H1 (cell line): ENCODE measurements around the gene MATN4. TPM values are rescaled to one million over a fixed set of nuclear protein-coding genes. Genes with fewer than 3 reads are reported as not detected.
A peak's percentile ranks its signal among the peaks of the same experiment; 100 is the strongest.

ENCODE experiments used
- CTCF ChIA-PET: fragments of 300-600 bp; sonication (Branson Sonifier 250); formaldehyde crosslinking; loops from one replicate; lab custom pipeline; 2021; ENCODE audit not compliant: partially characterized antibody; lab: Charles Lee
- POLR2A ChIA-PET: fragments of 300-600 bp; sonication (Branson Sonifier 250); formaldehyde crosslinking; loops from one replicate; lab custom pipeline; 2021; ENCODE audit warnings: inconsistent platforms; ENCODE audit not compliant: partially characterized antibody; lab: Charles Lee
- DNase-seq, 2 experiments: peaks; one replicate each; pipeline versions ENCODE4 v3.0.0 to v3.0.0-alpha.2; 2010 to 2022; ENCODE audit warnings: low spot score in 2 of 2, low read depth in 1 of 2, mixed read lengths in 1 of 2
- FAIRE-seq: peaks from 2 replicates; lab custom pipeline; 2011; peaks lifted over from hg19 to GRCh38; lab: Jason Lieb, UNC
- H2AFZ ChIP-seq: 2 replicates; pipeline ENCODE4 v1.8.1; 2012; ENCODE audit warnings: low read length, inconsistent platforms
- H2AK5ac ChIP-seq: 2 replicates; pipeline ENCODE4 v1.6.1; 2013; ENCODE audit warnings: low read depth, low read length
- H2BK120ac ChIP-seq: replicated peaks from 2 replicates; pipeline ENCODE3; 2013; ENCODE audit warnings: low read depth, low read length, inconsistent platforms
- H2BK12ac ChIP-seq: 2 replicates; pipeline ENCODE4 v1.6.1; 2013; ENCODE audit warnings: low read depth, low read length
- H2BK15ac ChIP-seq: 2 replicates; pipeline ENCODE4 v1.6.1; 2013; ENCODE audit warnings: low read length
- H2BK20ac ChIP-seq: 2 replicates; pipeline ENCODE4 v1.6.1; 2013; ENCODE audit warnings: low read length
- H2BK5ac ChIP-seq: 2 replicates; pipeline ENCODE4 v1.6.1; 2013; ENCODE audit warnings: low read depth, low read length
- H3K14ac ChIP-seq: 2 replicates; pipeline ENCODE4 v1.6.1; 2013; ENCODE audit warnings: inconsistent platforms; ENCODE audit not compliant: insufficient read length
- H3K18ac ChIP-seq: 2 replicates; pipeline ENCODE4 v1.6.1; 2013; ENCODE audit warnings: low read length; ENCODE audit errors: extremely low read depth
- H3K23ac ChIP-seq: 2 replicates; pipeline ENCODE4 v1.6.1; 2013; ENCODE audit warnings: inconsistent platforms; ENCODE audit not compliant: insufficient read length
- H3K23me2 ChIP-seq: 2 replicates; pipeline ENCODE4 v1.6.1; 2013; ENCODE audit warnings: low read depth, low read length
- H3K27ac ChIP-seq: 2 replicates; pipeline ENCODE4 v1.6.1; 2011; ENCODE audit warnings: low read depth, low read length, inconsistent platforms
- H3K27me3 ChIP-seq, 4 experiments: replicated peaks in 1 of 4; 1 replicate in 1 of 4; 2 replicates in 3 of 4; pipeline versions ENCODE4 v1.6.1 to v1.8.1; 2011 to 2013; ENCODE audit warnings: low read length in 3 of 4, mild to moderate bottlenecking in 3 of 4, inconsistent platforms in 2 of 4, mixed read lengths in 2 of 4, moderate library complexity in 1 of 4; ENCODE audit not compliant: control insufficient read depth in 3 of 4, insufficient read depth in 3 of 4; ENCODE audit errors: extremely low read depth in 1 of 4
- H3K36me3 ChIP-seq, 4 experiments: 2 replicates each; pipeline versions ENCODE4 v1.6.1 to v1.8.1; 2011 to 2013; ENCODE audit warnings: mild to moderate bottlenecking in 4 of 4, low read length in 3 of 4, moderate library complexity in 2 of 4, control low read depth in 1 of 4, inconsistent platforms in 1 of 4; ENCODE audit not compliant: insufficient read depth in 4 of 4, control insufficient read depth in 2 of 4
- H3K4ac ChIP-seq: replicated peaks from 2 replicates; pipeline ENCODE3; 2013; ENCODE audit warnings: low read length, low read depth, mixed read lengths, inconsistent platforms; ENCODE audit not compliant: insufficient read length
- H3K4me1 ChIP-seq, 4 experiments: replicated peaks in 1 of 4; 1 replicate in 1 of 4; 2 replicates in 3 of 4; pipeline versions ENCODE4 v1.6.1 to v1.8.1; 2011 to 2013; ENCODE audit warnings: low read length in 3 of 4, inconsistent platforms in 2 of 4, mixed read lengths in 1 of 4; ENCODE audit not compliant: insufficient read depth in 4 of 4, control insufficient read depth in 3 of 4
- H3K4me2 ChIP-seq, 2 experiments: 2 replicates each; pipeline versions ENCODE4 v1.6.1 to v1.8.1; 2011 to 2013; ENCODE audit warnings: low read depth in 2 of 2, low read length in 2 of 2, control low read depth in 1 of 2, inconsistent platforms in 1 of 2, mild to moderate bottlenecking in 1 of 2; ENCODE audit not compliant: insufficient read depth in 1 of 2
- H3K4me3 ChIP-seq, 4 experiments: fragments of 200-600, 300-600 bp in 1 of 4; sonication (generic), shearing (Covaris generic), sonication (Bioruptor Twin) in 1 of 4; 2 replicates each; pipeline versions ENCODE4 v1.5.1 to v1.8.1; 2011 to 2016; ENCODE audit warnings: low read length in 4 of 4, low read depth in 3 of 4, control low read depth in 2 of 4, inconsistent platforms in 2 of 4, mild to moderate bottlenecking in 2 of 4, mixed read lengths in 1 of 4, moderate library complexity in 1 of 4; ENCODE audit not compliant: insufficient read depth in 2 of 4; ENCODE audit errors: extremely low read depth in 1 of 4
- H3K56ac ChIP-seq: replicated peaks from 2 replicates; pipeline ENCODE3; 2013; ENCODE audit warnings: low read depth, mild to moderate bottlenecking, mixed read lengths, low read length, inconsistent platforms; ENCODE audit not compliant: insufficient read length
- H3K79me1 ChIP-seq: 2 replicates; pipeline ENCODE4 v1.6.1; 2013; ENCODE audit warnings: low read depth, low read length, control low read depth
- H3K79me2 ChIP-seq, 2 experiments: 2 replicates each; pipeline versions ENCODE4 v1.6.1 to v1.8.1; 2012 to 2013; ENCODE audit warnings: low read length in 2 of 2, mild to moderate bottlenecking in 2 of 2, inconsistent platforms in 1 of 2; ENCODE audit not compliant: insufficient read depth in 2 of 2, control insufficient read depth in 1 of 2
- H3K9ac ChIP-seq, 4 experiments: replicated peaks in 1 of 4; 1 replicate in 1 of 4; 2 replicates in 3 of 4; pipeline versions ENCODE4 v1.6.1 to v1.8.1; 2011 to 2013; ENCODE audit warnings: low read depth in 3 of 4, low read length in 3 of 4, control low read depth in 2 of 4, mild to moderate bottlenecking in 2 of 4, moderate library complexity in 2 of 4, inconsistent platforms in 1 of 4; ENCODE audit errors: extremely low read depth in 1 of 4
- H3K9me3 ChIP-seq, 2 experiments: 2 replicates each; pipeline versions ENCODE4 v1.6.1 to v1.8.1; 2012 to 2013; ENCODE audit warnings: mild to moderate bottlenecking in 2 of 2, moderate library complexity in 2 of 2, control low read depth in 1 of 2, inconsistent platforms in 1 of 2, low read depth in 1 of 2, low read length in 1 of 2, mixed read lengths in 1 of 2; ENCODE audit not compliant: insufficient read depth in 2 of 2
- H4K20me1 ChIP-seq, 2 experiments: replicated peaks in 1 of 2; 2 replicates each; pipeline versions ENCODE3 to v1.8.1; 2011 to 2013; ENCODE audit warnings: inconsistent platforms in 2 of 2, low read length in 2 of 2, mild to moderate bottlenecking in 1 of 2; ENCODE audit not compliant: insufficient read depth in 2 of 2, control insufficient read depth in 1 of 2
- H4K5ac ChIP-seq: 2 replicates; pipeline ENCODE4 v1.6.1; 2013; ENCODE audit warnings: low read length, low read depth, mixed read lengths, inconsistent platforms; ENCODE audit not compliant: insufficient read length
- H4K8ac ChIP-seq: 2 replicates; pipeline ENCODE4 v1.8.0; 2013; ENCODE audit warnings: mild to moderate bottlenecking, moderate library complexity, low read length, inconsistent platforms; ENCODE audit not compliant: insufficient read depth; ENCODE audit errors: extremely low read depth
- H4K91ac ChIP-seq: replicated peaks from 2 replicates; pipeline ENCODE3; 2013; ENCODE audit warnings: low read length, mixed read lengths, inconsistent platforms; ENCODE audit not compliant: insufficient read length
- CREB1 ChIP-seq: IDR thresholded peaks from 2 replicates; pipeline ENCODE4 v1.6.1; 2012; ENCODE audit warnings: inconsistent platforms
- CTCF ChIP-seq, 3 experiments: IDR thresholded peaks; 1 replicate in 2 of 3; 2 replicates in 1 of 3; pipeline versions ENCODE4 v1.5.1 to v1.6.1; 2011; ENCODE audit warnings: low read length in 3 of 3, mild to moderate bottlenecking in 3 of 3, inconsistent platforms in 2 of 3, low read depth in 1 of 3, moderate library complexity in 1 of 3; ENCODE audit not compliant: insufficient read depth in 1 of 3; ENCODE audit errors: control extremely low read depth in 1 of 3
- EGR1 ChIP-seq: IDR thresholded peaks from 2 replicates; pipeline ENCODE4 v1.6.1; 2011; ENCODE audit warnings: low read depth, low read length, borderline replicate concordance
- KDM1A ChIP-seq: fragments of 200-600, 300-600 bp; sonication (generic); IDR thresholded peaks from 2 replicates; pipeline ENCODE4 v1.7.1; 2016; ENCODE audit warnings: mild to moderate bottlenecking, low read length, borderline replicate concordance
- NANOG ChIP-seq: IDR thresholded peaks from 2 replicates; pipeline ENCODE4 v1.6.1; 2011; ENCODE audit warnings: low read length, low read depth, mild to moderate bottlenecking, inconsistent platforms; ENCODE audit not compliant: insufficient read depth, poor library complexity, severe bottlenecking
- POLR2AphosphoS5 ChIP-seq: IDR thresholded peaks from 2 replicates; pipeline ENCODE4 v1.6.1; 2011; ENCODE audit warnings: low read depth, low read length
- RNF2 ChIP-seq: fragments of 200-900, 300-1000 bp; sonication (generic); IDR thresholded peaks from 2 replicates; pipeline ENCODE4 v1.7.1; 2016; ENCODE audit warnings: borderline replicate concordance, low read depth, mild to moderate bottlenecking, antibody characterized with exemption, low read length; ENCODE audit not compliant: poor library complexity, severe bottlenecking; ENCODE audit errors: missing control alignments
- TAF7 ChIP-seq: optimal IDR thresholded peaks from 2 replicates; pipeline ENCODE3; 2011; ENCODE audit warnings: low read depth, mild to moderate bottlenecking, inconsistent platforms, low read length, moderate library complexity, borderline replicate concordance
- TBP ChIP-seq: IDR thresholded peaks from 2 replicates; pipeline ENCODE4 v1.6.1; 2011; ENCODE audit warnings: low read depth, low read length, improper control_type of control experiment
- TEAD4 ChIP-seq: IDR thresholded peaks from 2 replicates; pipeline ENCODE4 v1.6.1; 2012; ENCODE audit warnings: low read depth, low read length, inconsistent platforms, mixed read lengths
- WGBS, 2 experiments: shearing (Covaris generic) in 1 of 2; methylation state at CpG; one replicate each; pipeline versions ENCODE4 v1.1.6 to v1.1.7; 2013 to 2015; ENCODE audit warnings: low lambda C conversion rate in 2 of 2, mixed read lengths in 2 of 2, inconsistent platforms in 1 of 2, low coverage in 1 of 2, missing lambda C conversion rate in 1 of 2; ENCODE audit not compliant: insufficient replicate concordance in 2 of 2, insufficient coverage in 1 of 2, insufficient read length in 1 of 2; ENCODE audit errors: extremely low coverage in 1 of 2, missing lambda C conversion rate in 1 of 2; 5-methylcytosine and 5-hydroxymethylcytosine counted together
- polyA plus RNA-seq, 7 experiments: library from polyadenylated mRNA; depleted of rRNA in 3 of 7; stranded (reverse) in 5 of 7; unstranded in 2 of 7; fragments of >200 nt in 5 of 7; fragments of 200-250 nt in 2 of 7; gene quantifications; 1 replicate in 5 of 7; 2 replicates in 1 of 7; 4 replicates in 1 of 7; pipeline versions ENCODE4 v1.2.1 to v1.2.3, GENCODE V29; 2011 to 2013; ENCODE audit warnings: missing spikeins in 2 of 7, mixed read lengths in 2 of 7
- total RNA-seq: library from RNA; stranded (reverse); fragmentation: NEBNext Ultra II Directional; extraction: Animal tissue kit (Norgen Biotek cat#: 25700); gene quantifications from 2 replicates; pipeline ENCODE4 v1.2.1, GENCODE V29; 2021

Gene MATN4
- total and polyA plus RNA-seq, 2 of the 8 experiments (the other 6 are each of a cell fraction or from before 2014, with no cell fraction given): 2.1 to 4.4 TPM

DNA sequence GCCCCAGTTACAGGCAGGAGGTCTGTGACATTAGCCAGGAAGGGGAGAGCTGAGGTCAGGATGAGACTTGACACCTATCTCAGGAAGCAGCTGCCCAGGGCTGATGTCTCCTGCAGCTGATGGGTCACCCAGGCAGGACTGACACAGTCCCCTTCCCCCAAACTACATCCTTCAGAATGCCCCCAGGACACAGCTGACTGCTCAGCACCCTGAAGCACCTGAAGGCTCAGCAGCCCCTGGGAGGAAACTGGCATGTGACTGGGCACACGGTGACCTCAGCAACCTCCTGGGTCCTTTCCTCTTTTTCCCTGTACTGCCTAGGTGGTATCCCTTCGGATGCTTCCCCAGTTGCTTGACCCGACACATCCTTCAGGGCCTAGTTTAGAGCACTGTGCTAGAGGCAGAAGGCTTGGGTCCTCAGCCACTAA is 38.2 kb upstream of the MATN4 start:
- no peak overlapping the region for H3K27ac ChIP-seq
- H3K4me2 ChIP-seq: peak overlapping the region; percentile 94 to 96
- TF ChIP-seq KDM1A: no peak
- no peak for TF ChIP-seq TAF7
- TF ChIP-seq TEAD4: no peak
- TF ChIP-seq CREB1: no peak
- no peak for TF ChIP-seq NANOG
- TF ChIP-seq POLR2AphosphoS5: no peak; the same call in 1 of the 2 replicates
- no peak for TF ChIP-seq EGR1
- no peak for TF ChIP-seq RNF2
- TF ChIP-seq TBP: no peak
- TF ChIP-seq CTCF (IDR thresholded peaks at IDR 0.05; ENCODE audit: control extremely low read depth in 1 of 3, insufficient read depth in 1 of 3, low read depth in 1 of 3, low read length in 3 of 3): no peak

More for the DNA sequence above, 38.2 kb upstream of the MATN4 start:
- H2BK5ac ChIP-seq: no peak overlapping the region
- no peak overlapping the region for H3K56ac ChIP-seq
- H4K5ac ChIP-seq: no peak overlapping the region
- no peak overlapping the region for H4K8ac ChIP-seq
- no peak overlapping the region for H3K4ac ChIP-seq
- 0 out of 2 replicates have a peak overlapping the region, but pooled peaks have one; percentile 21 for H3K18ac ChIP-seq
- H4K20me1 ChIP-seq: peaks cover 0 to 7% of the 10 kb centered on the region in 2 experiments
- peaks cover 38 to 59% (median 44%) of the 10 kb centered on the region in 4 experiments for H3K4me1 ChIP-seq
- no peak overlapping the region for H2AFZ ChIP-seq
- peak overlapping the region in 1 of 4 experiments; percentile 18; a peak in 1 of 7 replicates for H3K9ac ChIP-seq
- DNase-seq (no peak), FAIRE-seq (no peak)
- H3K14ac ChIP-seq: no peak overlapping the region
- H3K79me2 ChIP-seq: peaks cover 0 to 60% of the 10 kb centered on the region in 2 experiments; a peak in 2 of 4 replicates
- peaks cover 12% of the 10 kb centered on the region; the same call in 1 of the 2 replicates for H3K23me2 ChIP-seq
- peaks cover 17% of the 10 kb centered on the region for H3K79me1 ChIP-seq
- POLR2A ChIA-PET: interaction anchor here (0.6 to 6.8 kb wide), 3 partner anchors 14 to 559 kb away, joined by 3 to 113 read pairs (median 4); partner anchors contain the start of gene SYS1
- H2AK5ac ChIP-seq: peak overlapping the region; percentile 68; the same call in 1 of the 2 replicates
- WGBS, 2 experiments: 73% methylated on average over 3 of the region's 3 CpGs; no CpG with 5 or more reads in 1 of the 2 experiments
- H2BK20ac ChIP-seq: no peak overlapping the region
- H4K91ac ChIP-seq: no peak overlapping the region
- H3K36me3 ChIP-seq: no peaks in the 10 kb centered on the region
- no peak overlapping the region; the same call in 1 of the 2 replicates for H2BK15ac ChIP-seq
- no peak overlapping the region for H3K23ac ChIP-seq
- CTCF ChIA-PET: interaction anchor here (0.7 to 6.5 kb wide), 10 partner anchors 12 to 90 kb away, joined by 3 to 33 read pairs (median 4); partner anchors contain the start of gene SYS1
- H3K4me3 ChIP-seq: peak overlapping the region in 1 of 4 experiments; percentile 95; a peak in 2 of 8 replicates
- H2BK12ac ChIP-seq: no peak overlapping the region
- no peak overlapping the region for H2BK120ac ChIP-seq
- no peaks in the 10 kb centered on the region for H3K27me3 ChIP-seq
- H3K9me3 ChIP-seq: no peaks in the 10 kb centered on the region
